Sigmoid colon (tissue), 7 donors: ENCODE measurements around the gene KCNG2. TPM values are rescaled to one million over a fixed set of nuclear protein-coding genes. Genes with fewer than 3 reads are reported as not detected.
A peak's percentile ranks its signal among the peaks of the same experiment; 100 is the strongest.

Source experiments
- DNase-seq: peaks from one replicate; pipeline ENCODE4 v3.0.0-alpha.2; 2019
- H3K27ac ChIP-seq, 4 donors: fragments of 200-600 bp; sonication (generic); one replicate each; pipeline ENCODE4 v1.5.1; 2016 to 2019; ENCODE audit warnings: mild to moderate bottlenecking in 1 of 4
- H3K27me3 ChIP-seq, 3 donors: fragments of 200-600 bp; sonication (generic); one replicate each; pipeline ENCODE4 v1.5.1; 2019; ENCODE audit warnings: mild to moderate bottlenecking in 1 of 3
- H3K36me3 ChIP-seq, 4 donors: fragments of 200-600 bp; sonication (generic); one replicate each; pipeline ENCODE4 v1.5.1; 2016 to 2019
- H3K4me1 ChIP-seq, 4 donors: fragments of 200-600 bp; sonication (generic); one replicate each; pipeline ENCODE4 v1.5.1; 2017 to 2019
- H3K4me3 ChIP-seq, 4 donors: fragments of 200-600 bp; sonication (generic); one replicate each; pipeline ENCODE4 v1.5.1; 2017 to 2019; ENCODE audit warnings: mild to moderate bottlenecking in 2 of 4, moderate library complexity in 1 of 4
- H3K9me3 ChIP-seq, 4 donors: fragments of 200-600 bp in 3 of 4; sonication (generic) in 3 of 4; one replicate each; pipeline versions ENCODE4 v1.5.1 to v1.6.1; 2013 to 2019
- EP300 ChIP-seq, 4 donors: sonication (generic); formaldehyde crosslinking; IDR thresholded peaks; one replicate each; pipeline ENCODE4 v1.6.1; 2017; ENCODE audit warnings: antibody characterized with exemption in 4 of 4
- POLR2A ChIP-seq, 2 donors: fragments of 450-650 bp; IDR thresholded peaks; one replicate each; pipeline ENCODE4 v1.6.1; 2016; ENCODE audit warnings: antibody characterized with exemption in 2 of 2, mild to moderate bottlenecking in 2 of 2, moderate library complexity in 2 of 2
- POLR2AphosphoS5 ChIP-seq, 4 donors: sonication (generic); formaldehyde crosslinking; IDR thresholded peaks; one replicate each; pipeline ENCODE4 v1.6.1; 2017; ENCODE audit warnings: antibody characterized with exemption in 4 of 4
- WGBS, 2 donors: extraction: QIAGEN DNeasy Blood & Tissue Kit; methylation state at CpG; one replicate each; pipeline ENCODE4 v1.1.7; 2013; 5-methylcytosine and 5-hydroxymethylcytosine counted together
- intact Hi-C: fragments of 100-400 bp; cut with DNase I; formaldehyde crosslinking; loops from one replicate; pipeline ENCODE4 v1.15.1; 2023
- polyA plus RNA-seq, 3 donors: library from polyadenylated mRNA; stranded (reverse); fragments of 200-250 nt; gene quantifications; one replicate each; pipeline ENCODE4 v1.2.3, GENCODE V29; 2013
- total RNA-seq, 4 donors: library from RNA; depleted of rRNA; stranded (reverse); fragments of >200 nt; gene quantifications; one replicate each; pipeline ENCODE4 v1.1.0, GENCODE V29; 2016
- TF ChIP-seq, protein P1 (sequence below), 4 experiments: fragments of 450-650 bp in 3 of 4; fragments of 200-600 bp in 1 of 4; IDR thresholded peaks; one replicate each; pipeline ENCODE4 v1.5.1; 2016 to 2019; ENCODE audit warnings: antibody characterized with exemption in 4 of 4, mild to moderate bottlenecking in 3 of 4, moderate library complexity in 2 of 4
- donor health status: healthy with polysubstance abuse.
- donor health status: Bipolar disorder and iron deficiency.
- donor health status: healthy.

KCNG2 gene
- total and polyA plus RNA-seq, 7 donors: 0.15 to 0.41 TPM; not detected in 5

DNA sequence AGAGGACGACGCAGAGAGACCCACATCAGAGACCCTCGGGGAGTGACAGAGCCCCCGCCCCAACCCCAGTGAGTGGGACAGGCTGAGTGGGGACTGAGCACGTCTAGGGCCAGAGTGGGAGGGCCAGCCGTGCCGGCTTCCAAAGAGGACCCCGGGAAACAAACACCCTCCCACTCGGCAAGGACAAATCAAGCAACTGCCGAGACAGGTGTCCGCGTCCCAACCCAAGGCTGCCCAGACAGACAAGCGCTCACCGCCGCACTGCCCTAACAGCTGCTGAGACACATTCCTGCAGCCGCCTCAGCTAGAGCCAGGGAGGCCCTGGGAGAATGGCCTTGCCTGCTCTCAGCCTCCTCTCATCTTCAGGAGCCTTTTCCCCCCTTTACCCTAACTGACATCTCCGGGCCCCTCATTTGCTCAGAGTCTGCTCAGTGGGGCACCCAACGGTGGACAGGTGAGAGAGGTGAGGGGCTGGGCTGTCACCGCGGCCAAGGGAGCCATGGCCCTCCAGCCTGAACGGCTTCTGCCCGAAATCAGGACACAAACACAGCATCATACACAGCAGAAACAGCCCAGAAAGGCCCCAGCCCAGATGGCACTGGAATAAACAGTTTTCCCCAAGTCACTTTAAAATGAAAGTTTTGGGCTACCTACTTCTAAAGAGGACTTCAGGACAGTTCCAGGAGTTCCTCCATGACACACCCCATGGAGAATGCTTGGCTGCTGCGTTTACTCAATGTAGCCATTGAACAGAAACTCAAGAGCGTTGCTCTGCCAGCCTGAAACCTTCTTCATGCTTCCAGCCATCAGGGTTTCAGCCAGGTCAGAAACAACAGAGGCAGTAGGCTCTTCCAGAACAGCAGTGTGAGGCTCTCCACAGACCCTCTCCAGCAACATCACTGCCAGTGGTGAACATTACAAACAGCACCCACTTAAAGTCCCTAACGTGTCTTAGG is 130.1 kb downstream of the KCNG2 start:
- Histone ChIP-seq H3K4me3 (no peak overlapping the region), H3K9me3 (peaks cover 5 to 16% (median 10%) of the 10 kb centered on the region in 4 donors), H3K36me3 (peaks cover 0 to 23% (median 16%) of the 10 kb centered on the region in 4 donors), H3K27me3 (no peaks in the 10 kb centered on the region), H3K4me1 (peaks cover 0 to 14% (median 0%) of the 10 kb centered on the region in 4 donors), H3K27ac (no peak overlapping the region)
- 94 to 95% methylated on average over 25 of the region's 25 CpGs for WGBS, 2 donors
- TF ChIP-seq EP300 (IDR thresholded peaks at IDR 0.05): no peak
- TF ChIP-seq POLR2AphosphoS5 (IDR thresholded peaks at IDR 0.05): no peak
- TF ChIP-seq, protein P1, sequence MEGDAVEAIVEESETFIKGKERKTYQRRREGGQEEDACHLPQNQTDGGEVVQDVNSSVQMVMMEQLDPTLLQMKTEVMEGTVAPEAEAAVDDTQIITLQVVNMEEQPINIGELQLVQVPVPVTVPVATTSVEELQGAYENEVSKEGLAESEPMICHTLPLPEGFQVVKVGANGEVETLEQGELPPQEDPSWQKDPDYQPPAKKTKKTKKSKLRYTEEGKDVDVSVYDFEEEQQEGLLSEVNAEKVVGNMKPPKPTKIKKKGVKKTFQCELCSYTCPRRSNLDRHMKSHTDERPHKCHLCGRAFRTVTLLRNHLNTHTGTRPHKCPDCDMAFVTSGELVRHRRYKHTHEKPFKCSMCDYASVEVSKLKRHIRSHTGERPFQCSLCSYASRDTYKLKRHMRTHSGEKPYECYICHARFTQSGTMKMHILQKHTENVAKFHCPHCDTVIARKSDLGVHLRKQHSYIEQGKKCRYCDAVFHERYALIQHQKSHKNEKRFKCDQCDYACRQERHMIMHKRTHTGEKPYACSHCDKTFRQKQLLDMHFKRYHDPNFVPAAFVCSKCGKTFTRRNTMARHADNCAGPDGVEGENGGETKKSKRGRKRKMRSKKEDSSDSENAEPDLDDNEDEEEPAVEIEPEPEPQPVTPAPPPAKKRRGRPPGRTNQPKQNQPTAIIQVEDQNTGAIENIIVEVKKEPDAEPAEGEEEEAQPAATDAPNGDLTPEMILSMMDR (IDR thresholded peaks at IDR 0.05): no peak
- TF ChIP-seq POLR2A (IDR thresholded peaks at IDR 0.05): no peak
- intact Hi-C loops: no loop called here
- peak; percentile 34 for DNase-seq

DNA sequence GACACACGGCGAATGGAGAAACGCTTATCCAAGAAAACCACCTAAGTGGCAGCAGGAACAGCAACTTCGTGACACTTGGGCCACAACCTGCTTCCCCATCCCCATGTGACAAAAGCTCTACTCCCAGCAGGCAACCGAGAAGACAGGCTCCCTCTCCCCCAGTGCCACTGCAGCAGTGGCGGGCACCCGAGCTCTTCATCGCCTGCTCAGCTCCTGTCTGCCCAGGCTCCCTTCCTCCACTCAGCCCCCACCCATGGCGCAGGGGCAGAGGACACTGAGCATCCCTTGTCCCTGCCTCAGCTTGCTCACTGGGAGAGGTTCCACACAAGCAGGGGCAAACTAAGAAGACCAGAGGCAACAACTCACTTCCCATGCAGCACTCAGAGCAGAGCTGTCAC is 130.8 kb downstream of the KCNG2 start:
- no peak overlapping the region for H3K4me3 ChIP-seq
- peaks cover 0 to 14% (median 0%) of the 10 kb centered on the region in 4 donors for H3K4me1 ChIP-seq
- peaks cover 0 to 23% (median 16%) of the 10 kb centered on the region in 4 donors for H3K36me3 ChIP-seq
- no peak for TF ChIP-seq EP300 (IDR thresholded peaks at IDR 0.05)
- TF ChIP-seq, protein P1 (IDR thresholded peaks at IDR 0.05): no peak
- no peak for TF ChIP-seq POLR2A (IDR thresholded peaks at IDR 0.05)
- TF ChIP-seq POLR2AphosphoS5 (IDR thresholded peaks at IDR 0.05): no peak
- 97% methylated on average over 9 of the region's 9 CpGs for WGBS, 2 donors
- no peak overlapping the region for H3K27ac ChIP-seq
- intact Hi-C loops: no loop called here
- no peaks in the 10 kb centered on the region for H3K27me3 ChIP-seq
- peaks cover 5 to 16% (median 10%) of the 10 kb centered on the region in 4 donors for H3K9me3 ChIP-seq
- peak; percentile 48 for DNase-seq

DNA sequence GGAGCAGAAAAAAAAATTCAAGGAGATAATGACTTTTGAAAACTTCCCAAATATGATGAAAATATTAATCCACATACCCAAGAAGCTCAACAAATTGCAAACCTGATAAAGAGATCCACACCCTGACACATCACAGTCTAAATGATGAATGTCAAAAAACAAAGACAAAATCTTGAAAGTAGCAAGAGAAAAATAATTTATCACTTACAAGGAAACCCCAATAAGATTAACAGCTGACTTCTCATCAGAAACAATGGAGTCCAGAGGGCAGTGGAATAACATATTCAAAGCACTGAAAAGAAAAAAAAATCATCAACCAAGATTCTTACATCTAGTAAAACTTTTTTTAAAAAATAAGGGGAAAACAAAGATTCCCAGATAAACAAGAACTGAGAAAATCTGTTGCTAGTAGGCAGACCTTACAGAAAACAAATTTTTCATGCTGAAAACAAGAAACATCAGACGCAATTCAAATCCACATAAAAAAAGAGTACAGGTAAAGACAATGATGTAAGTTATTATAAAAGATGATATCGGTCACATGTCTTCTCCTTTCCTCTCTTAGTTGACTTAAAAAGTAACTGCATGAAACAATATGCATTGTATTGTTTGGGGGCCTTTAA is 132.4 kb downstream of the KCNG2 start:
- H3K27ac ChIP-seq: no peak overlapping the region
- H3K9me3 ChIP-seq: peaks cover 5 to 16% (median 10%) of the 10 kb centered on the region in 4 donors
- H3K36me3 ChIP-seq: peaks cover 0 to 28% (median 19%) of the 10 kb centered on the region in 4 donors
- H3K4me1 ChIP-seq: peaks cover 0 to 4% (median 0%) of the 10 kb centered on the region in 4 donors
- 97 to 99% methylated on average over 2 of the region's 2 CpGs for WGBS, 2 donors
- DNase-seq: no peak
- intact Hi-C loops: no loop called here
- no peaks in the 10 kb centered on the region for H3K27me3 ChIP-seq
- no peak overlapping the region for H3K4me3 ChIP-seq
- TF ChIP-seq POLR2A (IDR thresholded peaks at IDR 0.05) (no peak), POLR2AphosphoS5 (IDR thresholded peaks at IDR 0.05) (no peak), EP300 (IDR thresholded peaks at IDR 0.05) (no peak)
- TF ChIP-seq, protein P1 (IDR thresholded peaks at IDR 0.05): no peak

DNA sequence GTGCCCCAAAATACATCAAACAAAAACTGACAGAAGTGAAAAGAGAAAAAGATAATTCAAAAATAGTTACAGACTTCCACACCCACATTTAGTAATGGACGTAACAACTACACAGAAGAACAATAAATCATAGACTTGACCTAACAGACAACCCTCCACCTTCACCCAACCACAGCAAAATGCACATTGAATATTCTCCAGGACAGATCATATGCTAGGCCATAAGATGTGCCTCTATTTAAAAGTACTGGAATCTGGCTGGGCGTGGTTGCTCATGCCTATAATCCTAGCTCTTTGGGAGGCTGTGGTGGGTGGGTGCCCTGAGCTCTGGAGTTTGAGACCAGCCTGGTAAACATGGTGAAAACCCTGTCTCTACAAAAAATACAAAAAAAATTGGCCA is 133.7 kb downstream of the KCNG2 start:
- TF ChIP-seq, protein P1 (IDR thresholded peaks at IDR 0.05): no peak
- no peak for TF ChIP-seq POLR2AphosphoS5 (IDR thresholded peaks at IDR 0.05)
- TF ChIP-seq POLR2A (IDR thresholded peaks at IDR 0.05): no peak
- TF ChIP-seq EP300 (IDR thresholded peaks at IDR 0.05): no peak
- H3K27me3 ChIP-seq: no peaks in the 10 kb centered on the region
- peaks cover 0 to 38% (median 24%) of the 10 kb centered on the region in 4 donors for H3K36me3 ChIP-seq
- intact Hi-C loops: no loop called here
- no peaks in the 10 kb centered on the region for H3K4me1 ChIP-seq
- DNase-seq: peak; percentile 15
- no peak overlapping the region for H3K4me3 ChIP-seq
- H3K27ac ChIP-seq: no peak overlapping the region
- peaks cover 5 to 16% (median 10%) of the 10 kb centered on the region in 4 donors for H3K9me3 ChIP-seq
- 94 to 98% methylated on average over 2 of the region's 2 CpGs for WGBS, 2 donors
